HepG2 (cell line): ENCODE data around the gene SLC28A1. TPM values are rescaled to one million over a fixed set of nuclear protein-coding genes. Genes with fewer than 3 reads are reported as not detected.

Experiments used
- ADNP ChIP-seq: sonication (generic); formaldehyde crosslinking; IDR thresholded peaks from 2 replicates; pipeline ENCODE4 v1.4.0; 2020; ENCODE audit warnings: missing genetic modification reagents
- ARNTL ChIP-seq: sonication (generic); formaldehyde crosslinking; IDR thresholded peaks from 2 replicates; pipeline ENCODE4 v1.4.0; 2020; ENCODE audit warnings: mild to moderate bottlenecking, missing genetic modification reagents
- GTF2F1 ChIP-seq: fragments of 150-350 bp; IDR thresholded peaks from 2 replicates; pipeline ENCODE4 v1.6.1; 2014; ENCODE audit warnings: low read length
- GZF1 ChIP-seq: sonication (generic); formaldehyde crosslinking; IDR thresholded peaks from 2 replicates; pipeline ENCODE4 v1.5.1; 2020; ENCODE audit warnings: mild to moderate bottlenecking, missing genetic modification reagents
- NR3C1 ChIP-seq: sonication (generic); formaldehyde crosslinking; IDR thresholded peaks from 2 replicates; pipeline ENCODE4 v1.4.0; 2020; ENCODE audit warnings: missing genetic modification reagents
- SP1 ChIP-seq, 2 experiments: fragments of 450-650 bp in 1 of 2; sonication (generic) in 1 of 2; formaldehyde crosslinking in 1 of 2; IDR thresholded peaks; 2 replicates each; pipeline versions ENCODE4 v1.4.0 to v1.6.1; 2016 to 2020; ENCODE audit warnings: missing genetic modification reagents in 1 of 2
- TEAD2 ChIP-seq: sonication (generic); formaldehyde crosslinking; IDR thresholded peaks from 2 replicates; pipeline ENCODE4 v1.9.0; 2021; ENCODE audit warnings: missing genetic modification reagents
- TFE3 ChIP-seq: IDR thresholded peaks from 2 replicates; pipeline ENCODE4 v1.6.1; 2016
- YEATS4 ChIP-seq: sonication (generic); formaldehyde crosslinking; IDR thresholded peaks from 2 replicates; pipeline ENCODE4 v1.4.0; 2020; ENCODE audit warnings: missing genetic modification reagents, borderline replicate concordance
- ZNF180 ChIP-seq: sonication (generic); formaldehyde crosslinking; IDR thresholded peaks from 2 replicates; pipeline ENCODE4 v1.4.0; 2020; ENCODE audit warnings: low read depth, missing genetic modification reagents, borderline replicate concordance
- ZNF251 ChIP-seq: sonication (generic); formaldehyde crosslinking; IDR thresholded peaks from 2 replicates; pipeline ENCODE4 v1.9.0; 2021; ENCODE audit warnings: mild to moderate bottlenecking, missing genetic modification reagents
- ZNF263 ChIP-seq: sonication (generic); formaldehyde crosslinking; IDR thresholded peaks from 2 replicates; pipeline ENCODE4 v1.4.0; 2020; ENCODE audit warnings: missing genetic modification reagents
- ZNF44 ChIP-seq: sonication (generic); formaldehyde crosslinking; IDR thresholded peaks from 2 replicates; pipeline ENCODE4 v1.5.1; 2020; ENCODE audit warnings: mild to moderate bottlenecking, missing genetic modification reagents
- ZNF510 ChIP-seq: sonication (generic); formaldehyde crosslinking; IDR thresholded peaks from 2 replicates; pipeline ENCODE4 v1.4.0; 2020; ENCODE audit warnings: low read depth, mild to moderate bottlenecking, missing genetic modification reagents
- ZNF644 ChIP-seq: IDR thresholded peaks from 2 replicates; pipeline ENCODE4 v1.6.1; 2016; ENCODE audit warnings: low read depth
- polyA plus RNA-seq, 8 experiments: library from polyadenylated mRNA; depleted of rRNA in 3 of 8; stranded (reverse) in 7 of 8; unstranded in 1 of 8; fragments of >200 nt; fragmentation: Illumina TruSeq in 4 of 8; extraction: Trizol in 4 of 8; gene quantifications; 2 replicates each; pipeline versions ENCODE4 v1.2.1 to v1.2.3, GENCODE V29; 2011 to 2016; ENCODE audit warnings: low read depth in 4 of 8, missing spikeins in 1 of 8, mixed read lengths in 1 of 8; ENCODE audit not compliant: insufficient read depth in 1 of 8
- total RNA-seq, 5 experiments: library from RNA; depleted of rRNA; stranded (reverse); fragments of >200 nt; fragmentation: Illumina TruSeq; extraction: Trizol; gene quantifications; 2 replicates each; pipeline ENCODE4 v1.2.3, GENCODE V29; 2016; ENCODE audit warnings: low read depth in 1 of 5
- TF ChIP-seq, protein P1 (sequence below): IDR thresholded peaks from 2 replicates; pipeline ENCODE4 v1.6.1; 2016; ENCODE audit warnings: low read depth, missing genetic modification reagents, missing compliant biosample characterization
- TF ChIP-seq, protein P2 (sequence below): sonication (generic); formaldehyde crosslinking; IDR thresholded peaks from 2 replicates; pipeline ENCODE4 v1.4.0; 2020; ENCODE audit warnings: missing genetic modification reagents
- TF ChIP-seq, protein P3 (sequence below): IDR thresholded peaks from 2 replicates; pipeline ENCODE4 v1.6.1; 2018; ENCODE audit warnings: missing genetic modification reagents

The SLC28A1 gene
- total and polyA plus RNA-seq, 2 of the 13 experiments (the other 11 are each of a cell fraction or from before 2014, with no cell fraction given), result 0.31 to 5.8 TPM

DNA sequence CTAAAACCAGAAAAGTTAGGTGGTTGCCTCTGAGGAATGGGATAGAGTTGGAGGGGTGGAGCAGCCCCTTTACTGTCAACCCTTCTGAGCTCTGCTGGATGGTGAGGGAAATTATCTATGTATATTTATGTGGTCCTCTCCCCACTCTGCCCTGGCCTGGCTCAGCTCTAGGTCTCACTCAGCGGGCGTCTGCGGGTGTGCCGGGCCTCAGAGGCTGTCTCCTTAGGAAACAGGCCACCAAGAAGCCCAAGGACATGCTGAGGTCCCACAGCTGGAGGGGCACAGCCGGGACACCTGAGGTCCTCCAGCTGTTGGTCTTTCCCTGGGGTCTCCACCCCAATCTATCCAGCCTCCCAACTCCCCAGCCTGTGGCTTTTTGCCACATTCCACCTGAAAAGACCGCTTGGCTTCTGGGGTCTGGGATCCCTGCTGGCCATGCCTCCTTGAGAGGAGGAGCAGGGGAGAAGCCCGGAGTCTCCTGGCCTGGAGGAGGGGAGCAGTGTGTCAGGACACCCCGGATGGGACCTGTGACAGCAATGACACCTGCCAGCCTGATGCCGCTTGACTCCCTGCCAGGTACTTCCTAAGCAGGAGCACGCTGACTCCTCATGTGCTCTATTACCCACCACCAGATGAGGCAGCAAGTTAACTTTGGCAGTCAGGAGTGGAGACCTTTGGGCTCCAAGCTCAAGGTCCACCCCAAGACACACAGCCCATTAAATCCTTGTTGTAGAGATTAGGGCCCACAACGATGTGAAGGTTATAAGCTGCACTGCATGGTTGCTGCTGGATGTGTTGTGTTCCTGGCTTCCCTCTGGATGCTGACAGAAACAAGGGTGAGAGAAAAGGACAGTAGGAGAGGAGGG, at the start of gene SLC28A1 (continued):
- TF ChIP-seq, protein P1, sequence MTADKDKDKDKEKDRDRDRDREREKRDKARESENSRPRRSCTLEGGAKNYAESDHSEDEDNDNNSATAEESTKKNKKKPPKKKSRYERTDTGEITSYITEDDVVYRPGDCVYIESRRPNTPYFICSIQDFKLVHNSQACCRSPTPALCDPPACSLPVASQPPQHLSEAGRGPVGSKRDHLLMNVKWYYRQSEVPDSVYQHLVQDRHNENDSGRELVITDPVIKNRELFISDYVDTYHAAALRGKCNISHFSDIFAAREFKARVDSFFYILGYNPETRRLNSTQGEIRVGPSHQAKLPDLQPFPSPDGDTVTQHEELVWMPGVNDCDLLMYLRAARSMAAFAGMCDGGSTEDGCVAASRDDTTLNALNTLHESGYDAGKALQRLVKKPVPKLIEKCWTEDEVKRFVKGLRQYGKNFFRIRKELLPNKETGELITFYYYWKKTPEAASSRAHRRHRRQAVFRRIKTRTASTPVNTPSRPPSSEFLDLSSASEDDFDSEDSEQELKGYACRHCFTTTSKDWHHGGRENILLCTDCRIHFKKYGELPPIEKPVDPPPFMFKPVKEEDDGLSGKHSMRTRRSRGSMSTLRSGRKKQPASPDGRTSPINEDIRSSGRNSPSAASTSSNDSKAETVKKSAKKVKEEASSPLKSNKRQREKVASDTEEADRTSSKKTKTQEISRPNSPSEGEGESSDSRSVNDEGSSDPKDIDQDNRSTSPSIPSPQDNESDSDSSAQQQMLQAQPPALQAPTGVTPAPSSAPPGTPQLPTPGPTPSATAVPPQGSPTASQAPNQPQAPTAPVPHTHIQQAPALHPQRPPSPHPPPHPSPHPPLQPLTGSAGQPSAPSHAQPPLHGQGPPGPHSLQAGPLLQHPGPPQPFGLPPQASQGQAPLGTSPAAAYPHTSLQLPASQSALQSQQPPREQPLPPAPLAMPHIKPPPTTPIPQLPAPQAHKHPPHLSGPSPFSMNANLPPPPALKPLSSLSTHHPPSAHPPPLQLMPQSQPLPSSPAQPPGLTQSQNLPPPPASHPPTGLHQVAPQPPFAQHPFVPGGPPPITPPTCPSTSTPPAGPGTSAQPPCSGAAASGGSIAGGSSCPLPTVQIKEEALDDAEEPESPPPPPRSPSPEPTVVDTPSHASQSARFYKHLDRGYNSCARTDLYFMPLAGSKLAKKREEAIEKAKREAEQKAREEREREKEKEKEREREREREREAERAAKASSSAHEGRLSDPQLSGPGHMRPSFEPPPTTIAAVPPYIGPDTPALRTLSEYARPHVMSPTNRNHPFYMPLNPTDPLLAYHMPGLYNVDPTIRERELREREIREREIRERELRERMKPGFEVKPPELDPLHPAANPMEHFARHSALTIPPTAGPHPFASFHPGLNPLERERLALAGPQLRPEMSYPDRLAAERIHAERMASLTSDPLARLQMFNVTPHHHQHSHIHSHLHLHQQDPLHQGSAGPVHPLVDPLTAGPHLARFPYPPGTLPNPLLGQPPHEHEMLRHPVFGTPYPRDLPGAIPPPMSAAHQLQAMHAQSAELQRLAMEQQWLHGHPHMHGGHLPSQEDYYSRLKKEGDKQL, result no peak
- TF ChIP-seq TEAD2 (CRISPR knock-in tag) (no peak), ADNP (CRISPR knock-in tag) (no peak), ZNF251 (CRISPR knock-in tag) (no peak), ZNF180 (CRISPR knock-in tag) (no peak), GZF1 (no peak), ZNF510 (CRISPR knock-in tag) (no peak), YEATS4 (CRISPR knock-in tag) (no peak), TFE3 (CRISPR knock-in tag) (no peak), GTF2F1 (no peak), SP1 (IDR thresholded peaks at IDR 0.05) (no peak), SP1 (CRISPR knock-in tag; IDR thresholded peaks at IDR 0.05) (no peak), ARNTL (CRISPR knock-in tag) (no peak), ZNF263 (CRISPR knock-in tag) (peak; percentile 47; the same call in 1 of the 2 replicates), NR3C1 (CRISPR knock-in tag) (no peak), ZNF644 (peak; percentile 65; the same call in 1 of the 2 replicates), ZNF44 (CRISPR knock-in tag) (no peak)
- TF ChIP-seq, protein P2, sequence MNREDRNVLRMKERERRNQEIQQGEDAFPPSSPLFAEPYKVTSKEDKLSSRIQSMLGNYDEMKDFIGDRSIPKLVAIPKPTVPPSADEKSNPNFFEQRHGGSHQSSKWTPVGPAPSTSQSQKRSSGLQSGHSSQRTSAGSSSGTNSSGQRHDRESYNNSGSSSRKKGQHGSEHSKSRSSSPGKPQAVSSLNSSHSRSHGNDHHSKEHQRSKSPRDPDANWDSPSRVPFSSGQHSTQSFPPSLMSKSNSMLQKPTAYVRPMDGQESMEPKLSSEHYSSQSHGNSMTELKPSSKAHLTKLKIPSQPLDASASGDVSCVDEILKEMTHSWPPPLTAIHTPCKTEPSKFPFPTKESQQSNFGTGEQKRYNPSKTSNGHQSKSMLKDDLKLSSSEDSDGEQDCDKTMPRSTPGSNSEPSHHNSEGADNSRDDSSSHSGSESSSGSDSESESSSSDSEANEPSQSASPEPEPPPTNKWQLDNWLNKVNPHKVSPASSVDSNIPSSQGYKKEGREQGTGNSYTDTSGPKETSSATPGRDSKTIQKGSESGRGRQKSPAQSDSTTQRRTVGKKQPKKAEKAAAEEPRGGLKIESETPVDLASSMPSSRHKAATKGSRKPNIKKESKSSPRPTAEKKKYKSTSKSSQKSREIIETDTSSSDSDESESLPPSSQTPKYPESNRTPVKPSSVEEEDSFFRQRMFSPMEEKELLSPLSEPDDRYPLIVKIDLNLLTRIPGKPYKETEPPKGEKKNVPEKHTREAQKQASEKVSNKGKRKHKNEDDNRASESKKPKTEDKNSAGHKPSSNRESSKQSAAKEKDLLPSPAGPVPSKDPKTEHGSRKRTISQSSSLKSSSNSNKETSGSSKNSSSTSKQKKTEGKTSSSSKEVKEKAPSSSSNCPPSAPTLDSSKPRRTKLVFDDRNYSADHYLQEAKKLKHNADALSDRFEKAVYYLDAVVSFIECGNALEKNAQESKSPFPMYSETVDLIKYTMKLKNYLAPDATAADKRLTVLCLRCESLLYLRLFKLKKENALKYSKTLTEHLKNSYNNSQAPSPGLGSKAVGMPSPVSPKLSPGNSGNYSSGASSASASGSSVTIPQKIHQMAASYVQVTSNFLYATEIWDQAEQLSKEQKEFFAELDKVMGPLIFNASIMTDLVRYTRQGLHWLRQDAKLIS (CRISPR knock-in tag), result no peak
- TF ChIP-seq, protein P3, sequence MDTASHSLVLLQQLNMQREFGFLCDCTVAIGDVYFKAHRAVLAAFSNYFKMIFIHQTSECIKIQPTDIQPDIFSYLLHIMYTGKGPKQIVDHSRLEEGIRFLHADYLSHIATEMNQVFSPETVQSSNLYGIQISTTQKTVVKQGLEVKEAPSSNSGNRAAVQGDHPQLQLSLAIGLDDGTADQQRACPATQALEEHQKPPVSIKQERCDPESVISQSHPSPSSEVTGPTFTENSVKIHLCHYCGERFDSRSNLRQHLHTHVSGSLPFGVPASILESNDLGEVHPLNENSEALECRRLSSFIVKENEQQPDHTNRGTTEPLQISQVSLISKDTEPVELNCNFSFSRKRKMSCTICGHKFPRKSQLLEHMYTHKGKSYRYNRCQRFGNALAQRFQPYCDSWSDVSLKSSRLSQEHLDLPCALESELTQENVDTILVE (CRISPR knock-in tag), result 0 out of 2 replicates have a peak, but pooled peaks have one; percentile 18
